ENCODE measurements around the gene TTLL5. TPM values are rescaled to one million over a fixed set of nuclear protein-coding genes. Genes with fewer than 3 reads are reported as not detected.

The TTLL5 gene
- total and polyA plus RNA-seq, 2 donors (not counting 1 experiment from before 2014, with no cell fraction given), result 16.1 to 23.8 TPM

DNA sequence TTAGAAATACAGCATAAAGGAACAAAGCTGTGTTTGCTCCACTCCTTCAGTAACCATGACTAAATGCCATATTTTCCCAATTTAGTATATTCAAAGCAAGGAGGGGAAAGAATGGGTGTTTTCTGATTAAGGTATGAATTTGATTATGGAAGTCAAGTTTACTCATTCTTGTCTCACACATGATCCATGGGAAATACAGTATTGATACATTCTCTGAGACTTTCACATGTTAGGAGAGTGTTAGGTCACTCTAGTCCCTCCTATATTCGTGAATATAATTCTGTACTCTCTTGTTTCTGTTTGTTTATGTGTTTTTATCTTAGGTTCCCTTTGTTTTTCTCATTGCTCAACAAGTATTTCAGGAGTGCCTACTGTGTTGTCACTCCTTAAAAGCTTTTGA is 42.4 kb downstream of the TTLL5 start:
- Histone ChIP-seq H3K9ac (ENCODE audit: insufficient read depth, low read length) (no peak overlapping the region), H3K36me3 (ENCODE audit: control insufficient read depth, insufficient read depth, low read length) (peaks cover 1% of the 10 kb centered on the region)

DNA sequence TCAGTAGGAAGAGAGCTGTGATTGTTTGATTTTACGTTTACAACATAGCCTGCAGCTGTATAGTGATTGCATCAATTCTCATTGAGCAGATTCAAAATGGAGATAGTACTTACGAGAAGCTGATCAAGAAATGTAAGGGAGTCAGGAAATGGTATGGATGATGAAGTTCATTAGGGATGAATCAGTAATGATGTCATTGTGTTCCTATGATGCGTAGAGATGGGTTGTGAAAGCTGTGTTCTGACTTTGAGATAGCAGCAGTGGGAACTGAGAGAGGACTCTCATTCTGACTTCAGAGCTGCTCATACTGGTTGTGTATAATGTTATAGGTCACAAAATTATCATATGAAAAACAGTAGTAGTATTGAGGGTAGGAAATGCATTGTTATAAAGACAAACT is 44.0 kb downstream of the TTLL5 start:
- H3K79me2 ChIP-seq (ENCODE audit: control insufficient read depth, insufficient read depth, low read length), result no peaks in the 10 kb centered on the region
- peak in 1 of 2 donors; percentile 42 for DNase-seq (ENCODE audit: low read depth in 2 of 2)
- H3K4me2 ChIP-seq (ENCODE audit: extremely low read depth, insufficient read depth, low read length), result no peak overlapping the region
- H3K4me3 ChIP-seq (replicated peaks in 1 of 4; ENCODE audit: control extremely low read depth in 1 of 4, insufficient read depth in 1 of 4, low read depth in 3 of 4, low read length in 4 of 4), result no peak overlapping the region
- TF ChIP-seq EZH2 (IDR thresholded peaks at IDR 0.05; ENCODE audit: low read length, missing control alignments), result no peak
- TF ChIP-seq, protein P1, sequence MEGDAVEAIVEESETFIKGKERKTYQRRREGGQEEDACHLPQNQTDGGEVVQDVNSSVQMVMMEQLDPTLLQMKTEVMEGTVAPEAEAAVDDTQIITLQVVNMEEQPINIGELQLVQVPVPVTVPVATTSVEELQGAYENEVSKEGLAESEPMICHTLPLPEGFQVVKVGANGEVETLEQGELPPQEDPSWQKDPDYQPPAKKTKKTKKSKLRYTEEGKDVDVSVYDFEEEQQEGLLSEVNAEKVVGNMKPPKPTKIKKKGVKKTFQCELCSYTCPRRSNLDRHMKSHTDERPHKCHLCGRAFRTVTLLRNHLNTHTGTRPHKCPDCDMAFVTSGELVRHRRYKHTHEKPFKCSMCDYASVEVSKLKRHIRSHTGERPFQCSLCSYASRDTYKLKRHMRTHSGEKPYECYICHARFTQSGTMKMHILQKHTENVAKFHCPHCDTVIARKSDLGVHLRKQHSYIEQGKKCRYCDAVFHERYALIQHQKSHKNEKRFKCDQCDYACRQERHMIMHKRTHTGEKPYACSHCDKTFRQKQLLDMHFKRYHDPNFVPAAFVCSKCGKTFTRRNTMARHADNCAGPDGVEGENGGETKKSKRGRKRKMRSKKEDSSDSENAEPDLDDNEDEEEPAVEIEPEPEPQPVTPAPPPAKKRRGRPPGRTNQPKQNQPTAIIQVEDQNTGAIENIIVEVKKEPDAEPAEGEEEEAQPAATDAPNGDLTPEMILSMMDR (conservative IDR thresholded peaks at IDR 0.05 in 1 of 2, IDR thresholded peaks at IDR 0.05 in 1 of 2; ENCODE audit: low read depth in 1 of 2, low read length in 2 of 2), result no peak
- no peaks in the 10 kb centered on the region for H3K9me3 ChIP-seq (ENCODE audit: control insufficient read depth, insufficient read depth, low read depth, low read length)
- no peak overlapping the region for H3K9ac ChIP-seq (ENCODE audit: insufficient read depth, low read length)
- H3K27ac ChIP-seq (ENCODE audit: insufficient read depth, low read length), result no peak overlapping the region
- no peaks in the 10 kb centered on the region for H4K20me1 ChIP-seq (ENCODE audit: control insufficient read depth, extremely low read depth, insufficient read depth, low read length)
- H3K36me3 ChIP-seq (ENCODE audit: control insufficient read depth, insufficient read depth, low read length), result peaks cover 1% of the 10 kb centered on the region
- no peaks in the 10 kb centered on the region for H3K27me3 ChIP-seq (ENCODE audit: control insufficient read depth, insufficient read depth, low read length)
- no peaks in the 10 kb centered on the region for H3K4me1 ChIP-seq (ENCODE audit: control insufficient read depth, extremely low read depth, insufficient read depth, low read length)
- no peak overlapping the region for H2AFZ ChIP-seq (ENCODE audit: low read length)

More for the DNA sequence above, 42.4 kb downstream of the TTLL5 start:
- TF ChIP-seq EZH2 (IDR thresholded peaks at IDR 0.05; ENCODE audit: low read length, missing control alignments), result no peak
- TF ChIP-seq, protein P1 (conservative IDR thresholded peaks at IDR 0.05 in 1 of 2, IDR thresholded peaks at IDR 0.05 in 1 of 2; ENCODE audit: low read depth in 1 of 2, low read length in 2 of 2), result no peak
- Histone ChIP-seq H4K20me1 (ENCODE audit: control insufficient read depth, extremely low read depth, insufficient read depth, low read length) (no peaks in the 10 kb centered on the region), H3K79me2 (ENCODE audit: control insufficient read depth, insufficient read depth, low read length) (no peaks in the 10 kb centered on the region), H3K9me3 (ENCODE audit: control insufficient read depth, insufficient read depth, low read depth, low read length) (no peaks in the 10 kb centered on the region), H3K4me1 (ENCODE audit: control insufficient read depth, extremely low read depth, insufficient read depth, low read length) (no peaks in the 10 kb centered on the region), H2AFZ (ENCODE audit: low read length) (no peak overlapping the region), H3K27ac (ENCODE audit: insufficient read depth, low read length) (no peak overlapping the region), H3K4me2 (ENCODE audit: extremely low read depth, insufficient read depth, low read length) (no peak overlapping the region), H3K4me3 (replicated peaks in 1 of 4; ENCODE audit: control extremely low read depth in 1 of 4, insufficient read depth in 1 of 4, low read depth in 3 of 4, low read length in 4 of 4) (no peak overlapping the region), H3K27me3 (ENCODE audit: control insufficient read depth, insufficient read depth, low read length) (no peaks in the 10 kb centered on the region)
- no peak for DNase-seq (ENCODE audit: low read depth in 2 of 2)

DNA sequence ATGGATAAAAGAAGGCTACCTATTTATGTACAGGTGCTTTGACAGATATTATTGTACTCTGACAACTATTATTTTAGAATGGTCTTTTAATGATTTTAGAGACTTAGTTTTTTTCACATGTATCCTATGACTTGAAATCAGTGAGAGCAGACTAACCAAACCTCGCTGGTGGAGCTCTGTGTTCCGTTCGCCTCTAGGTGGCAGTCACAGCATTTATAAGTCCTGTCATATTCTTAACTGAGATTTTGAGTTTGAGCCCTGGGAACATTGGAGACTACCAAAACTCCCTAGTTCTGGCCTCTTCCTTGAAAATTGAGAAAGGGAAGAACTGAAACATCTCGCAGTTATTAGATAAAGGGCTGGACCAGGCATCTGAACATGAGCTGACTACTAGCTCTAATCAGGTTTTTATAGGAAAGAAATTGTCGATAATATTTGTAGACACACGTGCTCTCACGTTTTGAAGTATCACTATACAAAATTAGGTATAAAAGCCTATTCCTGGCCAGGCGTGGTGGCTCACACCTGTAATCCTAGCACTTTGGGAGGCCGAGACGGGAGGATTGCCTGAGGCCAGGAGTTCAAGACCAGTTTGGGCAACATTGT is 48.3 kb downstream of the TTLL5 start:
- Histone ChIP-seq H3K27me3 (ENCODE audit: control insufficient read depth, insufficient read depth, low read length) (no peaks in the 10 kb centered on the region), H3K4me3 (replicated peaks in 1 of 4; ENCODE audit: control extremely low read depth in 1 of 4, insufficient read depth in 1 of 4, low read depth in 3 of 4, low read length in 4 of 4) (no peak overlapping the region), H3K4me2 (ENCODE audit: extremely low read depth, insufficient read depth, low read length) (no peak overlapping the region), H3K79me2 (ENCODE audit: control insufficient read depth, insufficient read depth, low read length) (no peaks in the 10 kb centered on the region), H3K9me3 (ENCODE audit: control insufficient read depth, insufficient read depth, low read depth, low read length) (no peaks in the 10 kb centered on the region), H3K27ac (ENCODE audit: insufficient read depth, low read length) (no peak overlapping the region), H3K36me3 (ENCODE audit: control insufficient read depth, insufficient read depth, low read length) (no peaks in the 10 kb centered on the region), H2AFZ (ENCODE audit: low read length) (no peak overlapping the region), H3K9ac (ENCODE audit: insufficient read depth, low read length) (no peak overlapping the region), H3K4me1 (ENCODE audit: control insufficient read depth, extremely low read depth, insufficient read depth, low read length) (peaks cover 5% of the 10 kb centered on the region), H4K20me1 (ENCODE audit: control insufficient read depth, extremely low read depth, insufficient read depth, low read length) (no peaks in the 10 kb centered on the region)
- TF ChIP-seq, protein P1 (conservative IDR thresholded peaks at IDR 0.05 in 1 of 2, IDR thresholded peaks at IDR 0.05 in 1 of 2; ENCODE audit: low read depth in 1 of 2, low read length in 2 of 2), result peak; percentile 75 to 85
- no peak for TF ChIP-seq EZH2 (IDR thresholded peaks at IDR 0.05; ENCODE audit: low read length, missing control alignments)
- peak; percentile 74 to 92 for DNase-seq (ENCODE audit: low read depth in 2 of 2)
